Right renal cortex interstitium (tissue), 3 donors: Measurements from ENCODE around the gene PCNX3. TPM values are rescaled to one million over a fixed set of nuclear protein-coding genes. Genes with fewer than 3 reads are reported as not detected.
"Not testable (repeated sequence)": the region's sequence is repeated elsewhere in the genome, so short reads cannot be mapped to it uniquely, and the experiment has no call there.

Experiments
- DNase-seq, 3 donors: peaks; one replicate each; pipeline ENCODE4 v3.0.0-alpha.2; 2013; ENCODE audit warnings: low read depth in 3 of 3, low spot score in 2 of 3
- polyA plus RNA-seq, 3 donors: library from polyadenylated mRNA; unstranded; fragments of 120-200 nt; gene quantifications; one replicate each; pipeline ENCODE4 v1.2.1, GENCODE V29; 2013; ENCODE audit not compliant: insufficient read length in 3 of 3

Gene PCNX3
- polyA plus RNA-seq, 3 donors = 22.2 to 25.1 (median 23.1) TPM

GRCh38 chr11:65651589-65652510, 36.3 kb downstream of the PCNX3 start:
- DNase-seq = no peak

- peak in 2 of 3 donors; percentile 85 to 90 for DNase-seq
Observed at GRCh38 chr11:65652511-65653228, 37.1 kb downstream of the PCNX3 start.

GRCh38 chr11:65653229-65654225, 38.0 kb downstream of the PCNX3 start:
- DNase-seq = no peak

- no peak for DNase-seq
Observed at GRCh38 chr11:65654375-65655349, 39.1 kb downstream of the PCNX3 start.

GRCh38 chr11:65655570-65656332, 40.2 kb downstream of the PCNX3 start:
- no peak for DNase-seq

- DNase-seq = no peak
Observed at GRCh38 chr11:65657426-65657825, 41.9 kb downstream of the PCNX3 start.

- DNase-seq = no peak
Observed at GRCh38 chr11:65658174-65659021, 42.8 kb downstream of the PCNX3 start.

GRCh38 chr11:65660038-65660437, 44.5 kb downstream of the PCNX3 start:
- no peak for DNase-seq

- not testable (repeated sequence) for DNase-seq
Observed at GRCh38 chr11:65660908-65661307, 45.3 kb downstream of the PCNX3 start.

- no peak for DNase-seq
Observed at GRCh38 chr11:65661599-65662246, 46.1 kb downstream of the PCNX3 start.

- no peak for DNase-seq
Observed at GRCh38 chr11:65662247-65662798, 46.7 kb downstream of the PCNX3 start.

GRCh38 chr11:65662799-65663638, 47.4 kb downstream of the PCNX3 start, which contains the start of gene RELA:
Gene RELA, minus strand, starts transcription at chr11:65662916. Its CDS starts 84 bp downstream, at chr11:65662832.
- peak in 2 of 3 donors; percentile 77 to 82 for DNase-seq

- DNase-seq = no peak
Observed at GRCh38 chr11:65663639-65664200, 48.1 kb downstream of the PCNX3 start.

- no peak for DNase-seq
Observed at GRCh38 chr11:65672180-65672860, 56.7 kb downstream of the PCNX3 start.

GRCh38 chr11:65672982-65673381, 57.4 kb downstream of the PCNX3 start:
- no peak for DNase-seq
